GM13977 (cell line): ENCODE measurements around the gene ALLC.

Experiments
- DNase-seq: peaks from one replicate; pipeline ENCODE4 v3.0.0; 2012; ENCODE audit warnings: low spot score
- in situ Hi-C: fragments of 300-500 bp; cut with MboI; formaldehyde crosslinking; loops from one replicate; pipeline ENCODE4 v1.12.0; 2022; ENCODE audit warnings: low sequenced_read_pairs, low pct_unique_long_range_greater_than_20kb, mixed read lengths, inconsistent platforms; ENCODE audit not compliant: unreplicated experiment
- TF ChIP-seq, protein P1 (sequence below): IDR thresholded peaks from 2 replicates; pipeline ENCODE4 v1.5.1; 2012; ENCODE audit warnings: mild to moderate bottlenecking, control low read depth; ENCODE audit not compliant: insufficient read depth; ENCODE audit errors: extremely low read depth, missing control alignments

ALLC gene

DNA sequence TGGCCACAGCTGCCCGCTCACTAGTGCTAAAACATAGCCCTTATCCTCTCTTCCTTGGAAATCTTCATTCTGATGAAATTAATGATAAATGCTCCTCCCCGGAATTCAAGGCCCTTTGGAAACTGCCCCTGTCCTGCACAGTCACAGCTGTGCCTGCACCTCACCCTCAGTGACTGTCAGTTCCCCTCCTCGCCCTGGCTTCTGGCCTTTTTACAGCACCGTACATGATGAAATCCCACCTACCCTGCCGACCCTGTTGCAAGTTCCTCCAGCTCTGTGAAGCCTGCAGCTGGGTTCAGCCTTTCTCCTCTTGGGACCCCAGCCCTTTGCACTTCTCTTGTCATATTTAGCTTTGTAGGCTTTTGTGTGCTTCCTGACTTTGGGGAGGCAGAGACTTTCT is 93.8 kb downstream of the ALLC start:
- DNase-seq, result no peak
- in situ Hi-C loops, result no loop called here
- TF ChIP-seq, protein P1, sequence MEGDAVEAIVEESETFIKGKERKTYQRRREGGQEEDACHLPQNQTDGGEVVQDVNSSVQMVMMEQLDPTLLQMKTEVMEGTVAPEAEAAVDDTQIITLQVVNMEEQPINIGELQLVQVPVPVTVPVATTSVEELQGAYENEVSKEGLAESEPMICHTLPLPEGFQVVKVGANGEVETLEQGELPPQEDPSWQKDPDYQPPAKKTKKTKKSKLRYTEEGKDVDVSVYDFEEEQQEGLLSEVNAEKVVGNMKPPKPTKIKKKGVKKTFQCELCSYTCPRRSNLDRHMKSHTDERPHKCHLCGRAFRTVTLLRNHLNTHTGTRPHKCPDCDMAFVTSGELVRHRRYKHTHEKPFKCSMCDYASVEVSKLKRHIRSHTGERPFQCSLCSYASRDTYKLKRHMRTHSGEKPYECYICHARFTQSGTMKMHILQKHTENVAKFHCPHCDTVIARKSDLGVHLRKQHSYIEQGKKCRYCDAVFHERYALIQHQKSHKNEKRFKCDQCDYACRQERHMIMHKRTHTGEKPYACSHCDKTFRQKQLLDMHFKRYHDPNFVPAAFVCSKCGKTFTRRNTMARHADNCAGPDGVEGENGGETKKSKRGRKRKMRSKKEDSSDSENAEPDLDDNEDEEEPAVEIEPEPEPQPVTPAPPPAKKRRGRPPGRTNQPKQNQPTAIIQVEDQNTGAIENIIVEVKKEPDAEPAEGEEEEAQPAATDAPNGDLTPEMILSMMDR, result no peak
